Keratinocyte (primary cell): ENCODE results near the gene ATM.

Experiments
- EZH2 ChIP-seq: IDR thresholded peaks from one replicate; pipeline ENCODE4 v1.6.1; 2012; ENCODE audit warnings: inconsistent platforms, mild to moderate bottlenecking, low read length, moderate library complexity
- TF ChIP-seq, protein P1 (sequence below), 3 experiments: IDR thresholded peaks in 1 of 3; conservative IDR thresholded peaks in 1 of 3; optimal IDR thresholded peaks in 1 of 3; 2 replicates in 2 of 3; 3 replicates in 1 of 3; pipeline versions ENCODE3 to v1.5.1; 2011; ENCODE audit warnings: low read length in 3 of 3, mild to moderate bottlenecking in 3 of 3, moderate library complexity in 2 of 3, control low read depth in 1 of 3, inconsistent platforms in 1 of 3; ENCODE audit not compliant: insufficient read depth in 2 of 3; ENCODE audit errors: extremely low read depth in 1 of 3

DNA sequence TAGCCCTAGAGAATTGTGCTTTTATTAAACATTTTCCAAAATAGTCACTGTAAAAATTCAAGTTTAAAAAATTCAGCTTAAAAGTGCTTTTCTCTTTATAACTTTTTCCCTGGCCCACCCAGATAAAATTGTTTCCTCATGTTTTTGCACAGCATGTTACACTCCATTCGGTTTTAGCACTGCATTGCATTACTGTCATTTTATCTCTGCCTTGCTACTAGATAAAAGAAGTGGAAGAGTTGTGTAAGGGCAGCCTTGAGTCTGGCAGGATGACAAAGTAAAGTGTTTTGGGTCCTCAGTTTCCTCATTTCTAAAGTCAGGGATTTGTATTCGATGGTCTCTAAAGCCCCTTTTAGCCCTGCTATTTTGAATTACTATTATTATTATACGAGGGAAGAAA is 99.8 kb downstream of the ATM start:
- TF ChIP-seq, protein P1, sequence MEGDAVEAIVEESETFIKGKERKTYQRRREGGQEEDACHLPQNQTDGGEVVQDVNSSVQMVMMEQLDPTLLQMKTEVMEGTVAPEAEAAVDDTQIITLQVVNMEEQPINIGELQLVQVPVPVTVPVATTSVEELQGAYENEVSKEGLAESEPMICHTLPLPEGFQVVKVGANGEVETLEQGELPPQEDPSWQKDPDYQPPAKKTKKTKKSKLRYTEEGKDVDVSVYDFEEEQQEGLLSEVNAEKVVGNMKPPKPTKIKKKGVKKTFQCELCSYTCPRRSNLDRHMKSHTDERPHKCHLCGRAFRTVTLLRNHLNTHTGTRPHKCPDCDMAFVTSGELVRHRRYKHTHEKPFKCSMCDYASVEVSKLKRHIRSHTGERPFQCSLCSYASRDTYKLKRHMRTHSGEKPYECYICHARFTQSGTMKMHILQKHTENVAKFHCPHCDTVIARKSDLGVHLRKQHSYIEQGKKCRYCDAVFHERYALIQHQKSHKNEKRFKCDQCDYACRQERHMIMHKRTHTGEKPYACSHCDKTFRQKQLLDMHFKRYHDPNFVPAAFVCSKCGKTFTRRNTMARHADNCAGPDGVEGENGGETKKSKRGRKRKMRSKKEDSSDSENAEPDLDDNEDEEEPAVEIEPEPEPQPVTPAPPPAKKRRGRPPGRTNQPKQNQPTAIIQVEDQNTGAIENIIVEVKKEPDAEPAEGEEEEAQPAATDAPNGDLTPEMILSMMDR (optimal IDR thresholded peaks at IDR 0.05 in 1 of 3, IDR thresholded peaks at IDR 0.05 in 1 of 3, conservative IDR thresholded peaks at IDR 0.05 in 1 of 3; ENCODE audit: extremely low read depth in 1 of 3, insufficient read depth in 2 of 3, low read length in 3 of 3) = no peak
- TF ChIP-seq EZH2 = no peak
